Suprapubic skin (tissue), 3 donors: Measurements from ENCODE around the gene C2CD5.

Source experiments
- CTCF ChIP-seq, 2 donors: fragments of 200-600 bp in 1 of 2; fragments of 450-650 bp in 1 of 2; sonication (generic) in 1 of 2; IDR thresholded peaks; one replicate each; pipeline ENCODE4 v1.5.1; 2016 to 2019; ENCODE audit warnings: antibody characterized with exemption in 2 of 2, mild to moderate bottlenecking in 1 of 2, moderate library complexity in 1 of 2
- EP300 ChIP-seq: sonication (generic); formaldehyde crosslinking; IDR thresholded peaks from one replicate; pipeline ENCODE4 v1.6.1; 2017; ENCODE audit warnings: antibody characterized with exemption
- POLR2A ChIP-seq, 2 donors: fragments of 450-650 bp; IDR thresholded peaks; one replicate each; pipeline ENCODE4 v1.6.1; 2017; ENCODE audit warnings: antibody characterized with exemption in 2 of 2, mild to moderate bottlenecking in 2 of 2, moderate library complexity in 2 of 2

GRCh38 chr12:22461786-22462185 is 82.6 kb downstream of the C2CD5 start:
- TF ChIP-seq POLR2A (IDR thresholded peaks at IDR 0.05) (no peak), CTCF (IDR thresholded peaks at IDR 0.05) (no peak), EP300 (no peak)
